ENCODE results near the gene DCTD.

DCTD gene

DNA sequence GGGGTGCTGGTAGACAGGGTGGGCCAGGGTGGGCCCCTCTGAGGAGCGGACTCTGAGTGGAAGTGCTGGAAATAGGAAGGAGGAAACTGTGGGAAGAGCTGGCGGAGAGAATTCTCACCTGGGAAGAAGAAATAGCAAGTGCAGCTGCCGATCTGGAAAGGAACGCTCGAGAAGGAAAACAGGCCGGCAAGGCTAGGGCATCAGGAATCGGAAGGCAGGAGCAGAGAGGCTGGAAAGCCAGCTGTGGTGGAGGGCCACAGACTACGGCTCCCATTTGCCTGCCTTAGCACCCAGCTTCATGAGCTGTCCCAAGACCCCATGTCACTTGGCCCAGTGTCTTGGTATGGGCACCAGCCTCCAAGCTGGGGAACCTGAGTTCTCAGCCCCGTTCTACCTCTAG lies 37.3 kb downstream of the DCTD start:
- peaks cover 7% of the 10 kb centered on the region for H3K36me3 ChIP-seq (ENCODE audit: control insufficient read depth, insufficient read depth, low read length)
- no peak for DNase-seq (ENCODE audit: extremely low read depth, insufficient read length)
- TF ChIP-seq, protein P1, sequence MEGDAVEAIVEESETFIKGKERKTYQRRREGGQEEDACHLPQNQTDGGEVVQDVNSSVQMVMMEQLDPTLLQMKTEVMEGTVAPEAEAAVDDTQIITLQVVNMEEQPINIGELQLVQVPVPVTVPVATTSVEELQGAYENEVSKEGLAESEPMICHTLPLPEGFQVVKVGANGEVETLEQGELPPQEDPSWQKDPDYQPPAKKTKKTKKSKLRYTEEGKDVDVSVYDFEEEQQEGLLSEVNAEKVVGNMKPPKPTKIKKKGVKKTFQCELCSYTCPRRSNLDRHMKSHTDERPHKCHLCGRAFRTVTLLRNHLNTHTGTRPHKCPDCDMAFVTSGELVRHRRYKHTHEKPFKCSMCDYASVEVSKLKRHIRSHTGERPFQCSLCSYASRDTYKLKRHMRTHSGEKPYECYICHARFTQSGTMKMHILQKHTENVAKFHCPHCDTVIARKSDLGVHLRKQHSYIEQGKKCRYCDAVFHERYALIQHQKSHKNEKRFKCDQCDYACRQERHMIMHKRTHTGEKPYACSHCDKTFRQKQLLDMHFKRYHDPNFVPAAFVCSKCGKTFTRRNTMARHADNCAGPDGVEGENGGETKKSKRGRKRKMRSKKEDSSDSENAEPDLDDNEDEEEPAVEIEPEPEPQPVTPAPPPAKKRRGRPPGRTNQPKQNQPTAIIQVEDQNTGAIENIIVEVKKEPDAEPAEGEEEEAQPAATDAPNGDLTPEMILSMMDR (IDR thresholded peaks at IDR 0.05; ENCODE audit: insufficient read depth, low read length, poor library complexity, severe bottlenecking), result no peak
- no peak overlapping the region for H3K4me3 ChIP-seq (replicated peaks; ENCODE audit: low read depth, low read length)
- H3K27me3 ChIP-seq (replicated peaks; ENCODE audit: control insufficient read depth, insufficient read depth, low read length), result no peaks in the 10 kb centered on the region

DNA sequence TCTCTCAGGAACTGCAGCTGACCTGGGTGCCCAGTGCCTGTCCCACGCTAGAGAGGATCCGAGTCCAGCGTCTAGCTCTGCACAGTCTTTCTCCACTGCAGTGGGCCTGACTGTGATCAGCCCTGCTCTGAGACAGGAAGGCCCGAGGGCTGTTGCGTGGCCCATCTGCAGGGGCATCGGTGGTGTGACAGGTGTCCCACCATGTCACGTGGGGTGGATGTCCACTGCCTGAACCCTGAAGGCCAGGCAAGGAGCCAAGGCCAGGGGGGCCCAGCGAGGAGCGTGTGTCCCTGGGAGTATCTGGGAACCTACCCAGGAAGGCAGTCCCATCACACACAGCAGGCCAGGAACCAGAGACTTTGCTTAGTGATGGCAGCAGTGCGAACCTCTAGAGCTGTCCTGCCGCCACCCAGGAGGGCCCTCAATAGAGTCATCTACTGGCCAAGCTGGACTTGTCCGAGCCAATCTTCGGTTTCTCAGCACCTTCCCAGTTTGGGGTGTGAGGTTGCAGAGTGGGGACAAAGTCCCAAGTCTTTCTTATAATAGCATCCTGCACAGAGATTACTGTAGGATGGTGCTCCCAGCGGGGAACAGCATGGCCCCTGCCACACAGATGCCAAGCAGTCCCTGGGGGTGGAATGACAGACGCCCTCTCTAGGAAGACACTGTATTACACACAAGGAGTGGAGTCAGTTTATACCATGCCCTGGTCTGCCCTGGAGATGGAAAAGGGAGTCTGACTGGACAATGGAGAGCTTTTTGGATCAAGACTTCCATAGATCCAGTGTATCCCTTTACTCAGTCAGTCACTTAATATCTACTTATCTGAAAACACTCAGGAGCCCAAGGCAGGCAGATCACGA lies 38.3 kb downstream of the DCTD start:
- no peak for DNase-seq (ENCODE audit: extremely low read depth, insufficient read length)
- Histone ChIP-seq H3K27me3 (replicated peaks; ENCODE audit: control insufficient read depth, insufficient read depth, low read length) (no peaks in the 10 kb centered on the region), H3K4me3 (replicated peaks; ENCODE audit: low read depth, low read length) (no peak overlapping the region), H3K36me3 (ENCODE audit: control insufficient read depth, insufficient read depth, low read length) (peaks cover 5% of the 10 kb centered on the region)
- TF ChIP-seq, protein P1 (IDR thresholded peaks at IDR 0.05; ENCODE audit: insufficient read depth, low read length, poor library complexity, severe bottlenecking), result no peak

DNA sequence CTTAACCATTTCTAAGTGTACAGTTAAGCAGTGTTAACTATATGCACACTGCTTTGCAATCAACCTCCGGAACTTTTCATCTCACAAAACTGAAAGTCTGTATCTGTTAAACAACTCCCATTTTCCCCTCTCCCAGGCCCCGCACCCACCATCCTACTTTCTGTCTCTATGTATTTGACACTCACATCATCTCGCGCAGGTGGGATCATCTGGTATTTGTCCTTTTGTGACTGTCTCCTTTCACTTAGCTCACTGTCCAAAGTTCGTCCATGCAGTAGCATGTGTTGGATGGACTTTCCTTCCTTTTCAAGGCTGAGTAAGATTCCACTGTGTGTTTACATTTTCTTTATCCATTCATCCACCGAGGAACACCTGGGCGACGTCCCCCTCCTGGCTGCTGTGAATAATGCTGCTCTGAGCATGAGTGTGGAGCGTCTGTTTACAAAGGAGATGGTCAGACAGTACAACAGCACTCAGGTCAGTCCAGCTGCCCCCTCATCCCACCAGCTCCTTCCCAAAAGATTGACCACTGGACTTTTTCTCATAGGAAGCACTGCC lies 39.8 kb downstream of the DCTD start:
- H3K4me3 ChIP-seq (replicated peaks; ENCODE audit: low read depth, low read length), result no peak overlapping the region

DNA sequence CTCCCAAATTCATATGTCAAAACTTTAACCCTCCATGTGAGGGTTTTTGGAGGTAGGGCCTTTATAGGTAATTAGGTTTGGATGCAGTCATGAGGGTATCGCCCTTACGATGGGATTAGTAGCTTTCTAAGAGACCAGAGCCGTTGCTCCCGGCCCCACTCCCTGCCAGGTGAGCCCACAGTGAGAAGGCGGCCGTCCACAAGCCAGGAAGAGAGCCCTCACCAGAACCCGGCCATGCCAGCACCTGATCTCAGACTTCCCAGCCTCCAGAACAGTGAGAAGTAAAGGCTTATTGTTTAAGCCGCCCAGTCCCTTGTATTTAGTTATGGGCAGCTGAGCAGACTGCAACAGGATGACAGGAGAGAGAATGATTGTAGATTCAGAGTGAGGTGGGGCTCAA lies 40.8 kb downstream of the DCTD start:
- TF ChIP-seq, protein P1 (IDR thresholded peaks at IDR 0.05; ENCODE audit: insufficient read depth, low read length, poor library complexity, severe bottlenecking), result no peak
- H3K27me3 ChIP-seq (replicated peaks; ENCODE audit: control insufficient read depth, insufficient read depth, low read length), result no peaks in the 10 kb centered on the region

More for the DNA sequence above, 39.8 kb downstream of the DCTD start:
- no peak for DNase-seq (ENCODE audit: extremely low read depth, insufficient read length)
- Histone ChIP-seq H3K36me3 (ENCODE audit: control insufficient read depth, insufficient read depth, low read length) (peaks cover 3% of the 10 kb centered on the region; the same call in 1 of the 2 replicates), H3K27me3 (replicated peaks; ENCODE audit: control insufficient read depth, insufficient read depth, low read length) (no peaks in the 10 kb centered on the region)
- TF ChIP-seq, protein P1 (IDR thresholded peaks at IDR 0.05; ENCODE audit: insufficient read depth, low read length, poor library complexity, severe bottlenecking), result no peak

DNA sequence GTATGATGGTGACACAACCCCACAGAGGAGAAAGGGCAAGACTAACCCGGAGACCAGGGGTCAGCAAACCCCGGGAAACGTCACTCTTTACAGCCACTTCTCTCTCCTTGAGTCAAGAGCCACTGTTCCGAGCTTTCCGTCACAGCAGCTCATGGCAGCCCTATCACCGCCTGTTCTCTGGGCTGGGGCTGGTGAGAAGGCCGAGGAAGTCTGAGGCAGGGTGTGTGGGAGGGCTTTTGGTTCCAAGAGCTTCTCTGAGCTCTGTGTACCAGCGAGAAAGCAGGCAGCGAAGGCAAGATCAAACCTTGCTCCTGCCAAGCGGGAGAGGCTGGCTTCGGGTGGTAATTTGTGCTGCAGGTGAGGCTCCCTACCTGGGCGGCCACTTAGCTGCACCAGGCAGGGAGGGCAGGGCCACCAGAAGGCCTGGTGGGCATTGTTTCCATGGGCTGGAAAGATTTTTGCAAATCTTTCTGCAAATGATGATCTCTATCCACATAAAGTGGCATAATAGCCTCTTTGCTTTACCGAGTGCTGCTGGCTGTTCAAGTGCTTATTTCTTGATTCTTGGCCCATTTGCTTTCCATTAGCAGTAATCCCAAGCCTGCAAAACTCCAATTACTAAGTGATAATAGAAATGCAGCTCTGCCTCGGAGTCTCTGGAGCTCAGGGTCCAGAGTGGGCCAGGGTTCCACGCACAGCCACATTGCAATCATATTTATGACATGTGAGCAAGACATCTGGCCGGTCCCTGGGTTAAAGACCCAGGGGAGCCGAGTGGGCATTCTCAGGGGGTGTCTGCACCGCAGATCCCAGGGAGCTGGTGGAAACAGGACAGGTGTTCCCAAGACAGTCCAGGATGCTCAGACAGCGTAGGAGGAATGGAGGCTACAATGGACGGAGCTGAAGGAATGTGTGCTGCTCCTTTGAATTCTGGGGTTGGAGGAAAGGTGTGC lies 41.5 kb downstream of the DCTD start:
- TF ChIP-seq, protein P1 (IDR thresholded peaks at IDR 0.05; ENCODE audit: insufficient read depth, low read length, poor library complexity, severe bottlenecking), result no peak
- Histone ChIP-seq H3K36me3 (ENCODE audit: control insufficient read depth, insufficient read depth, low read length) (no peaks in the 10 kb centered on the region; the same call in 1 of the 2 replicates), H3K4me3 (replicated peaks; ENCODE audit: low read depth, low read length) (no peak overlapping the region), H3K27me3 (replicated peaks; ENCODE audit: control insufficient read depth, insufficient read depth, low read length) (no peaks in the 10 kb centered on the region)
- no peak for DNase-seq (ENCODE audit: extremely low read depth, insufficient read length)

More for the DNA sequence above, 40.8 kb downstream of the DCTD start:
- peaks cover 3% of the 10 kb centered on the region; the same call in 1 of the 2 replicates for H3K36me3 ChIP-seq (ENCODE audit: control insufficient read depth, insufficient read depth, low read length)
- no peak for DNase-seq (ENCODE audit: extremely low read depth, insufficient read length)
- no peak overlapping the region for H3K4me3 ChIP-seq (replicated peaks; ENCODE audit: low read depth, low read length)

Data from GM06990 (cell line).